IPS-NIHi7 (cell line): ENCODE data around the gene HOXB2.

Source experiments
- DNase-seq: peaks from one replicate; pipeline ENCODE4 v3.0.0; 2012; ENCODE audit warnings: mixed read lengths; ENCODE audit errors: extremely low spot score

The HOXB2 gene

DNA sequence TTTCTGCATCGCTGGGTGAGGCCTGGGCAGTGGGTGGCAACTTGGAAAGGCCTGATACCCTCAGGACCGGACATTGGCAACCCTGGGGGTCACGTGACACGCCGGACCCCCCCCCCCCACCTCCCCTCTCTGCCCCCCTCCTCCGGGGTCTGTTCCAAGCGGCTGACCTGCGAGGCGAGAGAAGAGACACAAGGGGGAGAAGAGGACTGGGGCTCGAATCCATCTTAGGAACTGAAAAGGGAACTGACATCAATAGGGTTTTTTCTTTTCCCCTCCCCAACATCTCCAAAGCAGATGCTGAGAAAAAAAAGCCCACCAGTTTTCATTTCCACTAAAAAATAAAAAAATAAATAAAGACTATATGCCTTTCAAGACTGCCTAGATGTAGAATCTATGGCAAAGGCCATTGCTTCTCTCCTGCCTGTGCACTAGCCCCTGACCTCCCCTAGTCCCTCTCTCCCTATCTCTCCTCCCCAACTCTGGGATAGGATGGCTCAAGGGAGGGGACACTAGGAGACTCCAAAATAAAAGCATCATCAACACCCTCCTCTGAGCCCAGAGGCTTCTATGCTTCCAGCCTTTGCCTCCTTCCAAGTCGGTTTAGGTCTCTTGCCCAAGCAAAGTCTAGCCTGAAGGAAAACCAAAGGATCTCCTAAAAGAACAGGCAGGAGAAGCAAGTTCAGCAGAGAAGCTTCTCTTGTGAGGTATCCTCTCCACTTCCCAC lies 7.7 kb upstream of the HOXB2 start:
- DNase-seq, result no peak

- DNase-seq, result no peak
Observed at GRCh38 chr17:48551596-48552465, 6.9 kb upstream of the HOXB2 start.

- no peak for DNase-seq
Observed at GRCh38 chr17:48551214-48551555, 6.3 kb upstream of the HOXB2 start.

DNA sequence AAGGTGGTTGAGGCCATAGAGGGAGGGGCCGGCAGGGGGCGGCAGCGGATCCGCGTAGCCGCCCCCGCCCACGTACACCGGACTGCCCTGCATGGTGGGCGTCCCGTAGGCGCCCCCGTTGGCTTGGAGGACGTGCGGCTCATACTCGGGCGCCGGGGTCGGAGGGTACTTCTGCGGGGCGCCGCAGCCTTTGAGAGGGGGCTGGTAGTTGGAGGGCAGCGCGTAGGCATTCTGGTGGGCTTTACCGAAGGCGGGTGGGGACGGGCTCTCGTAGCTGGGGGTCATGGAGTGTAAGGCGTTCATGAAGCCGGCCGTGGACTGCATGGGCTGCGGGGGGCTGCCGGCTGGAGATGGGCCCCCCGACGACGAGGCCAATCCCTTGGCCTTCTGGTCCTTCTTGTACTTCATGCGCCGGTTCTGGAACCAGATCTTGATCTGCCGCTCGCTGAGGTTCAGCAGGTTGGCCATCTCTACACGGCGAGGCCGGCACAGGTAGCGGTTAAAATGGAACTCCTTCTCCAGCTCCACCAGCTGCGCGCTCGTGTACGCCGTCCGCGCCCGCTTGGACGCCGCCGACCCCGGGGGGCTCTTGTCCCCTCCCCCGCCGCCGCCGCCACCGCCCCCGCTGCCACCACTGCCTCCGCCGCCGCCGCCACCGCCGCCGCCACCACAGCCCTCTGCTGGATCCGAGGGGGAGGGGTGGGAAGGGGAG lies 5.7 kb upstream of the HOXB2 start:
- DNase-seq, result peak; percentile 68

- DNase-seq, result no peak
Observed at GRCh38 chr17:48549914-48550501, 5.1 kb upstream of the HOXB2 start.

- DNase-seq, result no peak
Observed at GRCh38 chr17:48549281-48549630, 4.3 kb upstream of the HOXB2 start.

- no peak for DNase-seq
Observed at GRCh38 chr17:48548523-48549280, 3.8 kb upstream of the HOXB2 start.

DNA sequence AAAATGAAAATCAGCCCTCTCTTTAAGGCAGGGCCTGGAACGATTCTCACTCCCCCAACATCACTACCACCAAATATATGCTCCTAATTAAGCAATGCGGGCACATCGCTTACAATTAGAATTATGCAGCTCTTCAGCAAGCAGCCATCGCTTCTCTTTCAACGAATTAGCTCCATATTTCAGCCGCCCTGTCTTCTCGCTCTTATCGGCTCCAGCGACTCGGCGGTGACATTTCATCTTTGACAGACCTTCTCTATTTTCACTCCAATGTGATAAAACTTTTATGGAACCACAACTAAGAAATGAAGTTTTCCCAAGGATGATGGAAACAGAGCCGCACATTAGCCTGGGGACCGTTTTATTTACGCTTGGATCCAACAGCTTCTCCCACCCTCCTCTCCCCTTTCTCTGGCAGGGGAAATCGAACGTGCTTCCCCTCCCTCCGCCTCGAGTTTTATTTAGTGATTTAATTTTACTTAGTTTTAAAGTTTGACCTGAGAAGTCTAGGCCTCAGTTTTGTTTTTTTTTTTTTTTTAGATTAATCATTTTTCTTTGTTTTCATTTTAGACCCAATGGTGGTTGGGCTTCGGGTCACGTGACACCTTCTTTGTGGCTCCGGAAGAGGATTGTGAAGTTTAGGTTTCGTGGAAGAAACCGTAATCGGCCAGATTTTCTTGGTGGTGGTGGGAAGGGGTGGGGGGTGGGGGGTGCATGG lies 3.1 kb upstream of the HOXB2 start:
- DNase-seq, result no peak

DNA sequence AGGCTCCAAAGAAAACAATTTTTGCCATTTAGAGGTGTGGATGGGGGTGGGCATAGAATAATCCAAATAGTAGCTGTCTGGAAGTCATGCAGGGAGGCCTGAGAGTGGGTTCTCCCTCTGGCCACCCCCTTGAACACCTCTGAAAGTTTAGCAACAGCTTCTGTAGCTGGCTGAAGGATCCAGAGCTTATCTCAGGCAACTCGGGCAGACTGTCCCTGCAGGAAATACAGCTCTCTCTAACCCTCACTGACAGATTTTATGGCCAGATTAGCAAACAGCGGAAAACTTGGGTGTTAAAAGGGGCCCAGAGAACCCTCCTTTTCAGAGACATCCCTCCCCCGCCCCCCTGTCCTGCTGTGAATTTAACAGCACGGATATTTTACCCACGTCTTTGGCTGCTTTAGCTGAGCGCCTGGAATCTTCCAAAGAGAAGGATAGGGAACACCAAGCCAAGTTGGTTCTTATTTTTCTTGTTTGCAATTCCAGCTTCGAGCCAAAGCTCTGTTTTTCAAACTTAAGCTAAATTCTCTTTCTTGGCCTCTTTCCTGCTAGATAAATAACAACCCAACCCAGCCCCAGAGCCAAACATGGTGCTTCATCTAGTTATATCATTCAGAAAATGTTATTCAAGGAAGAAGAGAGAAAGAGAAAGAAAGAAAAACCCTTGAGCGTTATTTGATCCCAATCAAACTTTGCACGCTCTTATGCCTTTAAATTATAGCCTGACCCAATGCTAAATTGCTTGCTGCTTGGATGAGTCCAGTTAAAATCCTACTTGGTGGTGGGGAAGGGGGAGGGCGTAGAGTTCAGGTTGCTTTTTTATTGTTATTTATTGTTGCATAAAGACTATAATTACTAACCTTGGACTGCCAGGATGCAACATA lies 2.3 kb upstream of the HOXB2 start:
- no peak for DNase-seq

DNA sequence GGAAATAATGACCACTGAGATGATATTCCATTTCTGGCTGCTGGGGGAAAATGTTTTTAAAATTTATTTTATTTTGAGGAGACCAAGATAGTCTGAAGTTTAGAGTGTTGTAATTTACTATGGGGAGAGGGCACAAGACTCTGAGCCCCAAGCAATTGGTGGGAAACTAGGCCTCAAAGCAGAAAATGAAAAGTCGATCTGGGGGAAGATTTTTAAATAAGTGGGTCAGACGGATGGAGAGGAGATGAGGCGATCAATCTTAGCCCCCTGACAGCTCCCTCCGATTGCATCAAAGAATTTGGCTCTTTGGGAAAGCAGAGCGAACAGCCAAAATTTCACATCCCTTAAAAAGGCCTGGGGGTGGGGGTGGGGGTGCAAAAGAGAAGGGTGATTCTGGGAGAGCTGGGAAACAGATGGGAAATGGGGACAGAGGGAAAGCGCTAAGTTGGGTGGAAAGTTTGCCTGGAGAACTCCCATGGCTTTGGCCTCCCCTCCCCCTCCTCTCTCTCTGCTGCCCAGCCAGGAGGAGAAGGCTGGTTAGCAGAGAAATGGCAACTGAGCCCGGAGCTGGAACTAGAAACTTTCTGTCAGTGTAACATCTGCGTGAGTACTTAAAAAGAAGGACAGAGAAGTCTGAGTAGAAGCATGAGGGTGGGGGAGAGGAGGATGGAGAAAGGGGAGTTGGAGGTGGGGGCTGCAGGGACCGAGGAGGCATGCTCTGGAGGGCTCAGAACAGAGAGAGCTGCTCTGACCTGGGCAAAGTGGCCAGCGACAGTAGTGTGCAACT lies 1.4 kb upstream of the HOXB2 start:
- DNase-seq, result no peak

DNA sequence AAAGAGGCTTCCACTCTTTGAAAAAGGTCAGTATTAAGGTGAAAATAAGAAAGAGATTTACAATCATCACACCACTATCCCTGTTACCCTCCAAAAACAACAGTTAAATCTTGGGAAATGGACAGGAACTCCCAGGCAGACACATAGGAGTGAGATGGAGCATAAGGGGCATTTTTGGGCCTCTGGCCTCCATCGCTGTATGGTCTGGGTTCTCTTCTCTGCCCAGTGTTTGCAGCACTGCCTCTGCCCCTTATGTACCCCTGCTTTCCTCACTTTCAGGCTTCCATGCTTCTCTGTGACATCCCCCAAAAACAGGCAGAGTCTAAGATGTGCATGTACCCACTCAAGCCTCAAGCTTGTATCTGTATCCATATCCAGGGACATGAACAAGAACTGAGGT lies 630 bp upstream of the HOXB2 start:
- DNase-seq, result no peak

DNA sequence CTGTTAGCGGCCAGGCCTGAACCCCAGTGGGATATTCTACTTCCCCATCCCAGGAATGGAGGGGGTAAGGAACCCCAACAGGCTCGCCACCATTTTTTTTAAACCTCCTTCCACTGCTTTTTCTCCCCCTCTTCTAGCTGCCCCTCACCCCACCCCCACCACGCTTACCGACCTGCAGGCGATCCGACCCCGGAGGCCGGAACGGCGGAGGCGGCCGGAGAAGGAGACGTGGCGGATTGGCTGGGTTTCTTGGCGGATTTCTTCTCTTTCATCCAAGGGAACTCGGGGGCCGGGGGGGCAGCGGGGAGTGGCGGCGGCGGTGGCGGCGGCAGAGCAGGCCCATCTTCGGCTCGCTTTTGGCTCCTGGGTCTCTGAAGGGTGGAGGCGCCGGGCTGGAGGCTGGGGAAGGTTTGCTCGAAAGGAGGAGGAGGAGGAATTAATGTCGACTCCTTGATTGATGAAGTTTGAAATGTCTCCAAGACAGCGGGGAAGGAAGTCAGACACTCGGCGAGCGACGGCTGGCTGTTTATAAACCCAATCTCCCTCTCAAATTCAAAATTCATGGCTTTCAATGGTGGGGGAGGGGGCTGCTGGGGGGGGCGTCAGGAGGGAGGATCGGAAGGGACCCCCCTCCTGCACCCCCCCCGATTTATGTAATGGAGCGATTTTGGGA lies 424 bp downstream of the HOXB2 start:
- DNase-seq, result no peak

- DNase-seq, result no peak
Observed at GRCh38 chr17:48543854-48544348, 1.0 kb downstream of the HOXB2 start.

GRCh38 chr17:48543107-48543853 lies 1.6 kb downstream of the HOXB2 start:
- no peak for DNase-seq

DNA sequence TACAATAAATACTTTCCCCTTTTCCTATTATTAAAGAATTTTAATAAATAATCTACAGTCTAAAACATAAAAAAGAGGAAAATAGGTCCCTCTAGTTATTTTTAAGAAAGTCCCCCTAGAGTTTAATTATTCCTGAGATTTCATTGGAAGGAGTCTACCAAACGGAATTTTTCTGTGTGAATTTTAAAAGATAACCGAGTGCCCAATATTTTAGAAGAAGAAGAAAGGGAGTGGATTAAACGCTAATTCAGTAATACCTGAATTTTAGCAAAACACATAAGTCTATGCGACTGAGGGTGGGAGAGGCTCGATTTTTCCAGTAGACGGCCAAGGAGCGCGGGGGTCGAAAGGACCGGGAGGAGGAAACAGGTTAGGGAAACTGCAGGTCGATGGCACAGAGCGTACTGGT lies 2.2 kb downstream of the HOXB2 start:
- DNase-seq, result no peak

DNA sequence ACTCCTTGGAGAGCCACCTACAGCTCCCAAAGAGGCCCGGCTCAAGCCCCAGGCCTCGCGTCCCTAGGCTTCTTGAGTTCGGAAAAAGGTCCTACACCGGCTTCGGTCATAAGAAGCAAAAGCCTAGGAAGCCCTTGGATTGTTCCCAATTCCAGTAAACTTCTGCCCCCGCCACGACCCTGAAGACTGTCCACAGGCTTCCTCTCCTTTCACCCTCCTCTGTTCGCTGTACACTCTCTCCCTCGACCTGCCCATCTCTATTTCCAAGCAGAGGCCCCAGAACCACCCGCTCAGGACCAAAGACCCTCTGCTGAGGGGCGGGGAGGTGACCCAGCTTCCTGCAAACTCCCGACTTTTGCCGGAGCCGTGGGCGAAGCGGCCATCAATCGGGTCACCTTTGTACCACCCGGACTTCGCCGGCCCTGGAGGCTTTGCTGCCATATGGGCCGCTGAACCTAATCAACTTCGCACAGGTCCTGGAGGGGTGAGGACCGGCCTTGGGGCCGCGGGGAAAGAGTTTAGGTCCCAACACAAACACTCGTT lies 2.7 kb downstream of the HOXB2 start:
- no peak for DNase-seq

DNA sequence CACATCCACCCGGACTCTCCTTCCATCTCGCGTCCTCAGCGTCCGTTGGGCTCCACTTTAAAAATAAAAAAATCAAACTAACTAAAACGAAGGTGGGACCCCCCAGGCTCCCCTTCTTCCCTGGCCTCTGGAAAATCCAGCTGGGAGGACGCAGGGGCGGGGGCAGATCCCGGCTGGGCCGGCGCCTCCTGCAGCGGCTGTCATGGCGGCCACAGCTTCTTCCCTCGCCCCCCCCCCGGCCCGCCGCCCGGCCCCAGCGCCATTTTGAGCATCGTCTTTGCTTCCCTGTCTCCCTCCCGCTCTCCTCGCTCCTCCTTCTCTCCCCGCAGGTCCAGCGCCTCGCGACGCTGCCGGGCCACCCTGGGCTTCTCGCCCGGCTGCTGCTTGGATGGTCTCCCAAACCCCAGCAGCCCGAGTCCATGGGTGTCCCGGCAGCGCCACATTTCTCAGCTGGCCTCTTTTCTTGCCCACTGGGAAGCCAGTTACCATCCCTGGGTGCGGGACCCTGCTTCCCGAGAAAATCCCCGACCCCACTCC lies 3.3 kb downstream of the HOXB2 start:
- no peak for DNase-seq
